Measurements from ENCODE around the gene KLHL8. TPM values are rescaled to one million over a fixed set of nuclear protein-coding genes. Genes with fewer than 3 reads are reported as not detected.

The KLHL8 gene
- total RNA-seq, 1 experiment from 2014 or later, result 24.2 TPM

DNA sequence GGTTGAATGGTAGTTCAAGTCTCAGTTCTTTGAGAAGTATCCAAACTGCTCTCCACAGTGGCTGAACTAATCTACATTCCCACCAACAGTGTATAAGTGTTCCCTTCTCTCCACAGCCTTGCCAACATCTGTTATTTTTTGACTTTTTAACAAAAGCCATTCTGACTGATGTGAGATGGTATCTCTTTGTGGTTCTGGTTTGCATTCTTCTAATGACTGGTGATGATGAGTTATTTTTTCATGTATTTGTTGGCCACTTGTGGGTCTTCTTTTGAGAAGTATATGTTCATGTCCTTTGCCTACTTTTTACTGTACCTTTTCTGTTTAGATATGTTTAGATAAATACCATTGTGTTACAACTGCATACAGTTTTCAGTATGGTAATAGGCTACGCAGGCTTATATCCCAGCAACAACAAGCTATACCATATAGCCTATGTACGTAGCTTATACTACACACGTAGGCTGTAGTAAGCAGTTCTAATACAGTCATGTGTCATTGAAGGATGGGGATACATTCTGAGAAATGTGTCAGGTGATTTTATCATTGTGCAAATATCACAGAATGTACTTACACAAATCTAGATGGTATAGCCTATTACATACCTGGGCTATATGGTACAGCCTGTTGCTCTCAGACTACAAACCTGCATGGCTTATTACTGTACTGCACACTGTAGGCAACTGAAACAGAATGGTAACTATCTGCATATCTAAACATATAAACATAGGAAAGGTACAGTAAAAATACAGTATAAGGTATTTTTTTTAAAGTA, 28.1 kb downstream of the KLHL8 start:
- Histone ChIP-seq H3K27me3 (ENCODE audit: insufficient read depth, low read length) (no peaks in the 10 kb centered on the region), H3K4me3 (replicated peaks in 1 of 2; ENCODE audit: low read depth in 1 of 2, low read length in 2 of 2) (no peak overlapping the region), H3K9me3 (ENCODE audit: control insufficient read depth in 1 of 2, insufficient read depth in 1 of 2, low read depth in 1 of 2, low read length in 2 of 2) (no peaks in the 10 kb centered on the region), H3K79me2 (ENCODE audit: insufficient read depth, low read length) (peaks cover 15% of the 10 kb centered on the region), H3K36me3 (ENCODE audit: control insufficient read depth in 1 of 2, insufficient read depth in 2 of 2, low read length in 2 of 2) (no peaks in the 10 kb centered on the region), H3K27ac (ENCODE audit: low read depth, low read length) (no peak overlapping the region), H3K4me2 (ENCODE audit: low read length) (no peak overlapping the region), H3K9ac (ENCODE audit: low read length) (no peak overlapping the region), H4K20me1 (ENCODE audit: insufficient read depth) (no peaks in the 10 kb centered on the region), H3K4me1 (ENCODE audit: control insufficient read depth in 1 of 2, insufficient read depth in 2 of 2, low read length in 2 of 2) (no peaks in the 10 kb centered on the region), H3K9me2 (ENCODE audit: insufficient read depth) (no peaks in the 10 kb centered on the region), H2AFZ (ENCODE audit: low read depth, low read length, poor library complexity, severe bottlenecking) (no peak overlapping the region)
- intact Hi-C loops (cut with micrococcal nuclease), result no loop called here
- TF ChIP-seq CEBPB (IDR thresholded peaks at IDR 0.05; ENCODE audit: low read depth) (no peak), POLR2A (IDR thresholded peaks at IDR 0.05; ENCODE audit: borderline replicate concordance, extremely low read depth, insufficient read depth, insufficient read length) (no peak), ATF3 (IDR thresholded peaks at IDR 0.05) (no peak), ZBTB33 (IDR thresholded peaks at IDR 0.05; ENCODE audit: extremely low read depth, insufficient replicate concordance, low read length) (no peak), JUND (IDR thresholded peaks at IDR 0.05) (no peak), ELF1 (IDR thresholded peaks at IDR 0.05; ENCODE audit: borderline replicate concordance, low read depth) (no peak), FOSL1 (IDR thresholded peaks at IDR 0.05; ENCODE audit: low read depth) (no peak)
- POLR2A ChIA-PET, result no interaction called here
- RAD21 ChIA-PET (ENCODE audit: low non-redundant PET in 1 of 2, low total read pairs in 2 of 2, uncharacterized antibody in 2 of 2, unreplicated experiment in 2 of 2), result no interaction called here
- CTCF ChIA-PET, result no interaction called here
- no TSS peak for BruUV-seq (replicated peaks)
- no peak for ATAC-seq
- no peak for DNase-seq (ENCODE audit: low read depth, low spot score)

GRCh38 chr4:87188932-87189331, 31.5 kb downstream of the KLHL8 start:
- Histone ChIP-seq H3K9ac (ENCODE audit: low read length) (no peak overlapping the region), H3K4me1 (ENCODE audit: control insufficient read depth in 1 of 2, insufficient read depth in 2 of 2, low read length in 2 of 2) (no peaks in the 10 kb centered on the region), H2AFZ (ENCODE audit: low read depth, low read length, poor library complexity, severe bottlenecking) (no peak overlapping the region), H3K4me3 (replicated peaks in 1 of 2; ENCODE audit: low read depth in 1 of 2, low read length in 2 of 2) (no peak overlapping the region), H3K27ac (ENCODE audit: low read depth, low read length) (no peak overlapping the region), H3K36me3 (ENCODE audit: control insufficient read depth in 1 of 2, insufficient read depth in 2 of 2, low read length in 2 of 2) (no peaks in the 10 kb centered on the region), H3K9me2 (ENCODE audit: insufficient read depth) (no peaks in the 10 kb centered on the region), H3K9me3 (ENCODE audit: control insufficient read depth in 1 of 2, insufficient read depth in 1 of 2, low read depth in 1 of 2, low read length in 2 of 2) (no peaks in the 10 kb centered on the region), H4K20me1 (ENCODE audit: insufficient read depth) (no peaks in the 10 kb centered on the region), H3K27me3 (ENCODE audit: insufficient read depth, low read length) (no peaks in the 10 kb centered on the region), H3K4me2 (ENCODE audit: low read length) (no peak overlapping the region), H3K79me2 (ENCODE audit: insufficient read depth, low read length) (no peaks in the 10 kb centered on the region)
- ATAC-seq (no peak), DNase-seq (ENCODE audit: low read depth, low spot score) (no peak)
- POLR2A ChIA-PET, result no interaction called here
- no TSS peak for BruUV-seq (replicated peaks)
- CTCF ChIA-PET, result no interaction called here
- RAD21 ChIA-PET (ENCODE audit: low non-redundant PET in 1 of 2, low total read pairs in 2 of 2, uncharacterized antibody in 2 of 2, unreplicated experiment in 2 of 2), result no interaction called here
- intact Hi-C loops (cut with micrococcal nuclease), result no loop called here
- TF ChIP-seq EZH2 (IDR thresholded peaks at IDR 0.05), result no peak
- no peak for TF ChIP-seq YY1 (IDR thresholded peaks at IDR 0.05; ENCODE audit: extremely low read depth, insufficient replicate concordance, low read depth, low read length)
- TF ChIP-seq RAD21 (IDR thresholded peaks at IDR 0.05; ENCODE audit: low read depth), result no peak
- TF ChIP-seq, protein P1, sequence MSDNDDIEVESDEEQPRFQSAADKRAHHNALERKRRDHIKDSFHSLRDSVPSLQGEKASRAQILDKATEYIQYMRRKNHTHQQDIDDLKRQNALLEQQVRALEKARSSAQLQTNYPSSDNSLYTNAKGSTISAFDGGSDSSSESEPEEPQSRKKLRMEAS (IDR thresholded peaks at IDR 0.05), result no peak
- TF ChIP-seq JUND (IDR thresholded peaks at IDR 0.05), result no peak
- no peak for TF ChIP-seq FOSL1 (IDR thresholded peaks at IDR 0.05; ENCODE audit: low read depth)
- TF ChIP-seq POLR2A (IDR thresholded peaks at IDR 0.05; ENCODE audit: borderline replicate concordance, extremely low read depth, insufficient read depth, insufficient read length), result no peak
- no peak for TF ChIP-seq CTCF (IDR thresholded peaks at IDR 0.05 in 2 of 3, conservative IDR thresholded peaks at IDR 0.05 in 1 of 3; ENCODE audit: borderline replicate concordance in 1 of 3, insufficient read depth in 1 of 3, low read depth in 2 of 3, low read length in 2 of 3)
- no peak for TF ChIP-seq CEBPB (IDR thresholded peaks at IDR 0.05; ENCODE audit: low read depth)
- no peak for TF ChIP-seq EZH2phosphoT487 (IDR thresholded peaks at IDR 0.05; ENCODE audit: borderline replicate concordance)
- no peak for TF ChIP-seq SRF (IDR thresholded peaks at IDR 0.05; ENCODE audit: low read depth)

All from HCT116 (cell line).